Transverse colon (tissue), 4 donors: ENCODE data around the gene RNGTT. TPM values are rescaled to one million over a fixed set of nuclear protein-coding genes. Genes with fewer than 3 reads are reported as not detected.

Experiments used
- DNase-seq: peaks from one replicate; pipeline ENCODE4 v3.0.0-alpha.2; 2019
- H3K27ac ChIP-seq, 4 donors: fragments of 200-600 bp; sonication (generic); 2 replicates each; pipeline ENCODE4 v1.5.1; 2016 to 2018; ENCODE audit warnings: inconsistent platforms in 4 of 4
- H3K27me3 ChIP-seq: fragments of 200-600 bp; sonication (generic); 2 replicates; pipeline ENCODE4 v1.5.1; 2017; ENCODE audit warnings: inconsistent platforms
- H3K36me3 ChIP-seq, 4 donors: fragments of 200-600 bp; sonication (generic); 2 replicates each; pipeline ENCODE4 v1.5.1; 2017 to 2019; ENCODE audit warnings: inconsistent platforms in 4 of 4
- H3K4me1 ChIP-seq, 4 donors: fragments of 200-600 bp; sonication (generic); 2 replicates each; pipeline ENCODE4 v1.5.1; 2017 to 2020; ENCODE audit warnings: inconsistent platforms in 4 of 4
- H3K4me3 ChIP-seq, 4 donors: fragments of 200-600 bp; sonication (generic); 1 replicate in 1 of 4; 2 replicates in 3 of 4; pipeline versions ENCODE4 v1.5.1 to v1.6.1; 2017 to 2019; ENCODE audit warnings: inconsistent platforms in 4 of 4
- H3K9me3 ChIP-seq, 2 donors: fragments of 200-600 bp; sonication (generic); 2 replicates each; pipeline ENCODE4 v1.5.1; 2017 to 2019; ENCODE audit warnings: inconsistent platforms in 2 of 2
- CTCF ChIP-seq, 5 experiments: fragments of 200-600 bp in 3 of 5; fragments of 450-650 bp in 2 of 5; sonication (generic) in 3 of 5; IDR thresholded peaks; 1 replicate in 2 of 5; 2 replicates in 3 of 5; pipeline ENCODE4 v1.5.1; 2016 to 2017; ENCODE audit warnings: antibody characterized with exemption in 5 of 5, inconsistent platforms in 3 of 5, mild to moderate bottlenecking in 2 of 5, moderate library complexity in 1 of 5
- EP300 ChIP-seq: sonication (generic); formaldehyde crosslinking; IDR thresholded peaks from one replicate; pipeline ENCODE4 v1.6.1; 2017; ENCODE audit warnings: antibody characterized with exemption, low read depth
- POLR2A ChIP-seq: fragments of 450-650 bp; IDR thresholded peaks from one replicate; pipeline ENCODE4 v1.6.1; 2016; ENCODE audit warnings: antibody characterized with exemption, mild to moderate bottlenecking, moderate library complexity
- POLR2AphosphoS5 ChIP-seq, 3 donors: sonication (generic); formaldehyde crosslinking; IDR thresholded peaks; one replicate each; pipeline ENCODE4 v1.6.1; 2016; ENCODE audit warnings: antibody characterized with exemption in 3 of 3
- WGBS, 2 donors: methylation state at CpG; one replicate each; pipeline ENCODE4 v1.1.5; 2018; ENCODE audit warnings: low coverage in 1 of 2; 5-methylcytosine and 5-hydroxymethylcytosine counted together
- in situ Hi-C, 4 donors: fragments of 200-750 bp; cut with MboI; loops; one replicate each; pipeline versions ENCODE4 v1.15.0 to v1.15.1; 2017; ENCODE audit warnings: low sequenced_read_pairs in 3 of 4, low pct_ligation_motif_present in 1 of 4, low pct_unique_long_range_greater_than_20kb in 1 of 4
- intact Hi-C: fragments of 100-400 bp; cut with DNase I; formaldehyde crosslinking; loops from one replicate; pipeline ENCODE4 v1.15.1; 2023; ENCODE audit warnings: low total_unique reads
- total RNA-seq, 4 donors: library from RNA; depleted of rRNA; stranded (reverse); fragments of >200 nt; gene quantifications; one replicate each; pipeline ENCODE4 v1.1.0, GENCODE V29; 2016

RNGTT gene
- total RNA-seq, 4 donors from 2014 or later = 5.4 to 20.9 (median 15.2) TPM

DNA sequence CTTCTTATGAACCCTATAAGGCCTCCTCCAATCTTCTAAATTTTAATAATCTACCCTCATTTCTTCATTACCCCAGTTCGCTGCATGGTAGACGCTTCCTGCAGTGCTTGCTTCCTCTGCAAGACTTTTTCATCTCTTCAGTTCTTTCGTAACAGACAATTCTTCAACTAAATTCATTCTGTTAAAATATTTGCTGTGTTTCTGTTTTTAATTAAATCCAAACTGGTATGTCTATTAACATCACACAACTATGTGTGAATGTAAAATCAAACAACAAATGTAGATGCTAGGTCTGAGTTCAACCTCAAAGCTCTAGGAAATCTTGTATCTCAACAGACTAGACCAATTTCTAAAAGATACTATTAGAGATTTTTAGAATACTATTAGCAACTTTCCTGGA, 199.3 kb downstream of the RNGTT start:
- no peak overlapping the region for H3K4me3 ChIP-seq
- H3K4me1 ChIP-seq = no peaks in the 10 kb centered on the region
- no peaks in the 10 kb centered on the region for H3K27me3 ChIP-seq
- TF ChIP-seq POLR2A (no peak), CTCF (IDR thresholded peaks at IDR 0.05) (no peak), POLR2AphosphoS5 (IDR thresholded peaks at IDR 0.05) (no peak), EP300 (no peak)
- no peak overlapping the region for H3K27ac ChIP-seq
- intact Hi-C loops (no loop called here), in situ Hi-C loops (no loop called here)
- 93 to 99% methylated on average over 2 to 3 of the region's 3 CpGs for WGBS, 2 donors
- no peaks in the 10 kb centered on the region for H3K36me3 ChIP-seq
- H3K9me3 ChIP-seq = no peaks in the 10 kb centered on the region
- DNase-seq = no peak

DNA sequence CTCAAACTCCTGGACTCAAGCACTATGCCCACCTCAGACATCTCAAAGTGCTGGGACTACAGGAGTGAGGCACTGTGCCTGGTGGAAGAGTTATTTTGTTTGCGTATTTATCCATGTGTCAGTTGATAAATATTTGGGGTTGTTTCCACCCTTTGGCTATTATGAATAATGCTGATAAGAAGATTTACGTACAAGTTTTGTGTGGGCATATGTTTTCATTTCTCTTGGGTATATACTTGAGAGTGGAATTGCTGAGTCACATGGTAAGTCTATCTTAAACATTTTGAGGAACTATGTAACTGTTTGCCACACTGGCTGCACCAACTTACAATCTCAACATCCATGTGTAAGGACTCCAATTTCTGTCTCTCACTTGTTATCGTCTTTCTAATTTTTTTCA, 200.3 kb downstream of the RNGTT start:
- TF ChIP-seq CTCF (IDR thresholded peaks at IDR 0.05) (no peak), POLR2AphosphoS5 (IDR thresholded peaks at IDR 0.05) (no peak), EP300 (no peak), POLR2A (no peak)
- Histone ChIP-seq H3K4me1 (no peaks in the 10 kb centered on the region), H3K36me3 (no peaks in the 10 kb centered on the region), H3K27ac (no peak overlapping the region), H3K9me3 (no peaks in the 10 kb centered on the region), H3K27me3 (no peaks in the 10 kb centered on the region), H3K4me3 (no peak overlapping the region)
- intact Hi-C loops = no loop called here
- in situ Hi-C loops = no loop called here
- WGBS, 2 donors = 81 to 93% methylated on average over 3 of the region's 3 CpGs
- no peak for DNase-seq

DNA sequence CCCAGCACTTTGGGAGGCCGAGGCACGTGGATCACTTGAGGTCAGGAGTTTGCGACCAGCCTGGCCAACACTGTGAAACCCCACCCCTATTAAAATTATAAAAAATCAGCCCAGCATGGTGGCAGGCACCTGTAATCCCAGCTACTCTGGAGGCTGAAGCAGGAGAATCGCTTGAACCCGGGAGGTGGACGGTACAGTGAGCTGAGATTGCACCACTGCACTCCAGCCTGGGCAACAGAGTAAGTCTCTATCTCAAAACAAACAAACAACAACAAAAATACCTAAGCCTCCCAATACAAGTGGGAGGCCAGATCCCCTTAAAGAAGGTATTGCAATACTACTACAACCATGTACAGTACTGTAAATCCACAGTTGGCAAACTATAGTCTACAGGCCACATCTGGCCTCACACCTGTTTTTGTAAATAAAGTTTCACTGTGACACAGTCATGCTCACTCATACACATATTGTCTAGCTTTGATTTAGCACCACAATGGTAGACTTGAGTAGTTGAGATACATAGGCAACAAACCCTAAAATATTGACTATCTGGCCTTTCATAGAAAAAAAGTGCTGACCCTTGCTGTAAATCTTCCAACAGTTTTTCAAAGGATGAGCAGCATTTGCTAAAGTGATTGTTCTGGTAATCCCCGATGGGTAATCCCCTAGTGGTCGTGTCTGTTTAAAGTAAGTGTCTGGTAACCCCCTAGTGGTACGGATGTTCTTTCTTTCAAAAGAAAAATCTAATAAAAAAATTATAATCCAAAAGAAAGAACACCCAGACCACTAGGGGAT, 202.0 kb downstream of the RNGTT start:
- intact Hi-C loops (no loop called here), in situ Hi-C loops (no loop called here)
- Histone ChIP-seq H3K27me3 (no peaks in the 10 kb centered on the region), H3K9me3 (no peaks in the 10 kb centered on the region), H3K4me1 (no peaks in the 10 kb centered on the region), H3K27ac (no peak overlapping the region), H3K36me3 (no peaks in the 10 kb centered on the region), H3K4me3 (no peak overlapping the region)
- no peak for TF ChIP-seq CTCF (IDR thresholded peaks at IDR 0.05)
- no peak for TF ChIP-seq EP300
- no peak for TF ChIP-seq POLR2A
- TF ChIP-seq POLR2AphosphoS5 (IDR thresholded peaks at IDR 0.05) = no peak
- DNase-seq = no peak
- 51 to 84% methylated on average over 2 to 9 of the region's 9 CpGs for WGBS, 2 donors

DNA sequence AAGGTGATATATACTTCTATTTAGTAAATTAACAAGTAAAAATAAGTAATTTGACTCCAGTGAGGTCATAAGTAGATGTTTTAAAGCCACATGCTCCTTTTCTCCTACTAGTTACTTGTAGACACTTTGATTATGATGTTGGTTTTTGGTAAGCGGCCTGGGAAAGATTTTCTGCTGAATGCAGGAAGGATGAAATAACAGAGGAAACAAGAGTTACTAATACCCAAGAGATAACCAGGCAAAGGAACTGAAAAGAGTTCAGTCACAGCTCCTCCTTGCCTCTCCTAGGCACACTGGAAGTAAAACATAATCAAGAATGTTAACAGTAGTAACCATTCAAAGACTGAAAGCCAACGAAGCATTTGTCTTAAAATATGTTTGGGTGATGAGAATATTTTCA, 203.3 kb downstream of the RNGTT start:
- Histone ChIP-seq H3K27me3 (no peaks in the 10 kb centered on the region), H3K27ac (no peak overlapping the region), H3K4me1 (no peaks in the 10 kb centered on the region), H3K4me3 (no peak overlapping the region), H3K36me3 (no peaks in the 10 kb centered on the region), H3K9me3 (no peaks in the 10 kb centered on the region)
- WGBS, 2 donors = 61 to 77% methylated on average over 2 of the region's 2 CpGs
- TF ChIP-seq POLR2AphosphoS5 (IDR thresholded peaks at IDR 0.05) (no peak), EP300 (no peak), POLR2A (no peak), CTCF (IDR thresholded peaks at IDR 0.05) (no peak)
- no peak for DNase-seq
- in situ Hi-C loops (no loop called here), intact Hi-C loops (no loop called here)
